Activated CD8-positive, alpha-beta memory T cell treated with anti-CD3 and anti-CD28 coated beads for 36 hours (primary cell): ENCODE results near the gene COG3. TPM values are rescaled to one million over a fixed set of nuclear protein-coding genes. Genes with fewer than 3 reads are reported as not detected.

ENCODE experiments used
- CTCF ChIA-PET: fragments of 350-600 bp; sonication (Branson Sonifier 250); formaldehyde crosslinking; loops from one replicate; lab custom pipeline; 2021; ENCODE audit warnings: antibody characterized with exemption; lab: Charles Lee
- POLR2A ChIA-PET: fragments of 350-600 bp; sonication (Branson Sonifier 250); formaldehyde crosslinking; loops from one replicate; lab custom pipeline; 2021; ENCODE audit warnings: antibody characterized with exemption; lab: Charles Lee
- total RNA-seq, 2 experiments: library from RNA; stranded (reverse); gene quantifications; one replicate each; pipeline ENCODE4 v1.2.3, GENCODE V29; 2021

Gene COG3
- total RNA-seq, 2 experiments from 2014 or later = 16.3 to 18.4 TPM

- CTCF ChIA-PET = no interaction called here
- POLR2A ChIA-PET = interaction anchor here (0.5 kb wide), 1 partner anchor 100 kb away, joined by 4 read pairs; no protein-coding TSS in a partner anchor
Measured at GRCh38 chr13:45582408-45583076, 117.8 kb downstream of the COG3 start.

- ChIA-PET CTCF (no interaction called here), POLR2A (no interaction called here)
Measured at GRCh38 chr13:45584816-45585215, 120.1 kb downstream of the COG3 start.

Other genes with a start within 250 kb of the COG3 start
- 1,000 to 10,000 TPM; 3,040 to 3,121 TPM for gene TPT1, start 123.8 kb upstream of the COG3 start, total RNA-seq
- 10 to 100 TPM; 22.0 to 23.8 TPM for gene SLC25A30, start 46.6 kb upstream of the COG3 start, total RNA-seq
- not detected for gene ERICH6B, start 150.8 kb downstream of the COG3 start, total RNA-seq
- gene CBY2, start 237.4 kb downstream of the COG3 start, total RNA-seq = not detected